Sigmoid colon (tissue), 4 donors: ENCODE results near the gene CHSY3.

Source experiments
- EP300 ChIP-seq, 4 donors: sonication (generic); formaldehyde crosslinking; IDR thresholded peaks; one replicate each; pipeline ENCODE4 v1.6.1; 2017; ENCODE audit warnings: antibody characterized with exemption in 4 of 4
- POLR2AphosphoS5 ChIP-seq, 4 donors: sonication (generic); formaldehyde crosslinking; IDR thresholded peaks; one replicate each; pipeline ENCODE4 v1.6.1; 2017; ENCODE audit warnings: antibody characterized with exemption in 4 of 4
- TF ChIP-seq, protein P1 (sequence below), 4 experiments: fragments of 450-650 bp in 3 of 4; fragments of 200-600 bp in 1 of 4; IDR thresholded peaks; one replicate each; pipeline ENCODE4 v1.5.1; 2016 to 2019; ENCODE audit warnings: antibody characterized with exemption in 4 of 4, mild to moderate bottlenecking in 3 of 4, moderate library complexity in 2 of 4

DNA sequence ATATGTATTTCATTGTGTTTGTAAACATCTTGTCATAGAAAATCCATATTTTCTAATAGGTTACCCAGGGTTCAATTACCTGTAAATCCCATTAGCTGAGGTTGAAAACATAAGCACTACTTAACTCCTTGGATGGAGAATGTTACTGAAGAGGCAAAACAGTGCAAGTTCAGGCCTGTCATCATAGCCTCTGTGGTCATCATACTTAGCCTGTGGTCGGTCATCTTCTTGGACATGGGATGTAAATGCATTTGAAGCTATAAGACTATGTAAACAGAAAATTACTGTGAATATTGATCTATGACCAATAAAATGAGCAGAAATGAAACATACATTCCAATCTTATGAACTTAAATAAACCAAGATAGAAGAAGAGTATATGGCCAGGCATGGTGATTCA lies 164.7 kb downstream of the CHSY3 start:
- TF ChIP-seq EP300 (IDR thresholded peaks at IDR 0.05) (no peak), POLR2AphosphoS5 (IDR thresholded peaks at IDR 0.05) (no peak)
- TF ChIP-seq, protein P1, sequence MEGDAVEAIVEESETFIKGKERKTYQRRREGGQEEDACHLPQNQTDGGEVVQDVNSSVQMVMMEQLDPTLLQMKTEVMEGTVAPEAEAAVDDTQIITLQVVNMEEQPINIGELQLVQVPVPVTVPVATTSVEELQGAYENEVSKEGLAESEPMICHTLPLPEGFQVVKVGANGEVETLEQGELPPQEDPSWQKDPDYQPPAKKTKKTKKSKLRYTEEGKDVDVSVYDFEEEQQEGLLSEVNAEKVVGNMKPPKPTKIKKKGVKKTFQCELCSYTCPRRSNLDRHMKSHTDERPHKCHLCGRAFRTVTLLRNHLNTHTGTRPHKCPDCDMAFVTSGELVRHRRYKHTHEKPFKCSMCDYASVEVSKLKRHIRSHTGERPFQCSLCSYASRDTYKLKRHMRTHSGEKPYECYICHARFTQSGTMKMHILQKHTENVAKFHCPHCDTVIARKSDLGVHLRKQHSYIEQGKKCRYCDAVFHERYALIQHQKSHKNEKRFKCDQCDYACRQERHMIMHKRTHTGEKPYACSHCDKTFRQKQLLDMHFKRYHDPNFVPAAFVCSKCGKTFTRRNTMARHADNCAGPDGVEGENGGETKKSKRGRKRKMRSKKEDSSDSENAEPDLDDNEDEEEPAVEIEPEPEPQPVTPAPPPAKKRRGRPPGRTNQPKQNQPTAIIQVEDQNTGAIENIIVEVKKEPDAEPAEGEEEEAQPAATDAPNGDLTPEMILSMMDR (IDR thresholded peaks at IDR 0.05) = no peak
